ENCODE results near the gene DLX3.

DLX3 gene

GRCh38 chr17:49973271-49973615, 21.8 kb downstream of the DLX3 start:
- FAIRE-seq: no peak

GRCh38 chr17:49972486-49973270, 22.3 kb downstream of the DLX3 start:
- DNase-seq (ENCODE audit: low spot score): no peak
- FAIRE-seq: no peak

More at GRCh38 chr17:49973271-49973615, 21.8 kb downstream of the DLX3 start:
- no peak for DNase-seq (ENCODE audit: low spot score)

- FAIRE-seq (no peak), DNase-seq (ENCODE audit: low spot score) (no peak)
Observed at GRCh38 chr17:49971848-49972485, 23.1 kb downstream of the DLX3 start.

- no peak for FAIRE-seq
- no peak for DNase-seq (ENCODE audit: low spot score)
Observed at GRCh38 chr17:49971199-49971847, 23.7 kb downstream of the DLX3 start.

GRCh38 chr17:49970498-49970897, 24.5 kb downstream of the DLX3 start:
- no peak for DNase-seq (ENCODE audit: low spot score)
- FAIRE-seq: no peak

GRCh38 chr17:49969795-49970389, 25.1 kb downstream of the DLX3 start:
- DNase-seq (ENCODE audit: low spot score): no peak
- no peak for FAIRE-seq

GRCh38 chr17:49969134-49969759, 25.8 kb downstream of the DLX3 start, which contains the start of gene DLX4:
TSS of gene DLX4 (plus strand) at chr17:49969190. CDS start at chr17:49969469, 279 bp downstream.
- FAIRE-seq: no peak
- DNase-seq (ENCODE audit: low spot score): no peak

GRCh38 chr17:49968405-49969133, 26.5 kb downstream of the DLX3 start:
- FAIRE-seq (no peak), DNase-seq (ENCODE audit: low spot score) (peak; percentile 54)

GRCh38 chr17:49967621-49968404, 27.2 kb downstream of the DLX3 start:
- FAIRE-seq: no peak

GRCh38 chr17:49967205-49967604, 27.8 kb downstream of the DLX3 start:
- DNase-seq (ENCODE audit: low spot score): no peak
- FAIRE-seq: no peak

More at GRCh38 chr17:49967621-49968404, 27.2 kb downstream of the DLX3 start:
- DNase-seq (ENCODE audit: low spot score): no peak

- no peak for FAIRE-seq
Observed at GRCh38 chr17:49966767-49967166, 28.3 kb downstream of the DLX3 start.

GRCh38 chr17:49965524-49965909, 29.5 kb downstream of the DLX3 start:
- FAIRE-seq: no peak
- no peak for DNase-seq (ENCODE audit: low spot score)

More at GRCh38 chr17:49966767-49967166, 28.3 kb downstream of the DLX3 start:
- DNase-seq (ENCODE audit: low spot score): no peak

GRCh38 chr17:49964769-49965523, 30.1 kb downstream of the DLX3 start:
- DNase-seq (ENCODE audit: low spot score) (no peak), FAIRE-seq (no peak)

GRCh38 chr17:49964303-49964768, 30.7 kb downstream of the DLX3 start:
- DNase-seq (ENCODE audit: low spot score) (no peak), FAIRE-seq (no peak)

GRCh38 chr17:49963626-49964302, 31.3 kb downstream of the DLX3 start:
- FAIRE-seq (no peak), DNase-seq (ENCODE audit: low spot score) (no peak)

GRCh38 chr17:49963309-49963625, 31.8 kb downstream of the DLX3 start:
- FAIRE-seq (no peak), DNase-seq (ENCODE audit: low spot score) (no peak)

GRCh38 chr17:49962599-49963308, 32.3 kb downstream of the DLX3 start:
- FAIRE-seq (no peak), DNase-seq (ENCODE audit: low spot score) (no peak)

Data from RCC 7860 (cell line).